Heart right ventricle (tissue), 16 donors: Measurements from ENCODE around the gene PUM1. TPM values are rescaled to one million over a fixed set of nuclear protein-coding genes. Genes with fewer than 3 reads are reported as not detected.
A peak's percentile ranks its signal among the peaks of the same experiment; 100 is the strongest.

Experiments
- ATAC-seq, 8 donors: fragments of 200-7000 bp; cut with Tn5 transposase; one replicate each; pipeline ENCODE4 v1.9.1; 2020; ENCODE audit warnings: mild to moderate bottlenecking in 8 of 8, moderate library complexity in 8 of 8, moderate number of reproducible peaks in 1 of 8
- DNase-seq, 2 donors: peaks; one replicate each; pipeline ENCODE4 v3.0.0-alpha.2; 2020
- H3K27ac ChIP-seq, 10 donors: fragments of 200-600 bp; sonication (generic) in 2 of 10; one replicate each; pipeline versions ENCODE4 v1.5.0 to v1.8.0; 2020 to 2022; ENCODE audit warnings: mild to moderate bottlenecking in 3 of 10
- H3K27me3 ChIP-seq, 7 donors: fragments of 200-600 bp; one replicate each; pipeline ENCODE4 v1.8.0; 2021 to 2022; ENCODE audit warnings: mild to moderate bottlenecking in 2 of 7
- H3K36me3 ChIP-seq, 9 donors: fragments of 200-600 bp; sonication (generic) in 1 of 9; one replicate each; pipeline versions ENCODE4 v1.5.0 to v1.8.0; 2020 to 2022; ENCODE audit warnings: mild to moderate bottlenecking in 2 of 9
- H3K4me1 ChIP-seq, 9 donors: fragments of 200-600 bp; sonication (generic) in 1 of 9; one replicate each; pipeline versions ENCODE4 v1.5.0 to v1.8.0; 2020 to 2022; ENCODE audit warnings: mild to moderate bottlenecking in 4 of 9
- H3K4me3 ChIP-seq, 10 donors: fragments of 200-600 bp; sonication (generic) in 2 of 10; one replicate each; pipeline versions ENCODE4 v1.5.0 to v1.8.0; 2020 to 2022; ENCODE audit warnings: mild to moderate bottlenecking in 7 of 10, moderate library complexity in 2 of 10
- H3K9me3 ChIP-seq, 11 donors: fragments of 200-600 bp in 10 of 11; sonication (generic) in 2 of 11; one replicate each; pipeline versions ENCODE4 v1.5.0 to v1.8.0; 2013 to 2022; ENCODE audit warnings: mild to moderate bottlenecking in 2 of 11, control low read depth in 1 of 11, moderate library complexity in 1 of 11
- CTCF ChIP-seq, 9 donors: fragments of 200-600 bp; sonication (generic) in 2 of 9; IDR thresholded peaks; one replicate each; pipeline versions ENCODE4 v1.5.0 to v1.8.0; 2021 to 2022; ENCODE audit warnings: antibody characterized with exemption in 9 of 9, mild to moderate bottlenecking in 5 of 9, moderate library complexity in 1 of 9
- WGBS, 2 donors: extraction: QIAGEN DNeasy Blood & Tissue Kit; methylation state at CpG; one replicate each; pipeline ENCODE4 v1.1.7; 2013; ENCODE audit warnings: inconsistent platforms in 1 of 2; 5-methylcytosine and 5-hydroxymethylcytosine counted together
- intact Hi-C, 10 donors: fragments of 100-400 bp; cut with DNase I; formaldehyde crosslinking; loops; one replicate each; pipeline versions ENCODE4 v1.11.1 to v1.14.2; 2022
- polyA plus RNA-seq, 2 donors: library from polyadenylated mRNA; stranded (reverse); fragments of 200-250 nt; gene quantifications; one replicate each; pipeline ENCODE4 v1.2.3, GENCODE V29; 2013
- total RNA-seq, 10 donors: library from RNA; stranded (reverse); fragmentation: NEBNext Ultra II Directional in 3 of 10; extraction: Animal tissue kit (Norgen Biotek cat#: 25700) in 3 of 10; gene quantifications; one replicate each; pipeline versions ENCODE4 v1.2.1 to v1.2.4, GENCODE V29; 2021 to 2023
- donor health status: Arrhythmogenic right ventricular cardiomyopathy.
- donor health status: ischemic (EF 13 %, LVEDD 7.1; RV severe dilation, severe dysfunction).
- donor health status: healthy with polysubstance abuse.
- donor health status: DM: no; HTN: yes; CAD: no.
- donor health status: DM: no; HTN: no; CAD: no.
- donor health status: ischemic (EF 25% LVEDD 6.9; RV normal size, moderate dysfunction).
- donor health status: ischemic (EF 25% LVEDD 5.7; RV mildly dilated, moderate dysfunction).
- donor health status: healthy.
- donor health status: DM: yes; HTN: yes; CAD: no.
- donor health status: Ischemic cardiomyopathy.
- donor health status: ischemic (EF 35%, LVEDD 5.7; RV mildly dilated, moderate dysfunction).
- donor health status: nonischemic (EF 11% LVEDD 7.7; RV severe dilation, severe dysfunction).
- donor health status: DM: yes; HTN: yes; CAD: no.
- donor health status: PGD.
- donor health status: ischemic (EF 29% LVEDD 5.4; RV normal size, mild dysfunction).
- donor health status: nonischemic (EF 23%, LVEDD 6.1; RV moderate dilation, normal function).

Gene PUM1
- total and polyA plus RNA-seq, 12 donors, result 13.5 to 91.2 (median 81.0) TPM

DNA sequence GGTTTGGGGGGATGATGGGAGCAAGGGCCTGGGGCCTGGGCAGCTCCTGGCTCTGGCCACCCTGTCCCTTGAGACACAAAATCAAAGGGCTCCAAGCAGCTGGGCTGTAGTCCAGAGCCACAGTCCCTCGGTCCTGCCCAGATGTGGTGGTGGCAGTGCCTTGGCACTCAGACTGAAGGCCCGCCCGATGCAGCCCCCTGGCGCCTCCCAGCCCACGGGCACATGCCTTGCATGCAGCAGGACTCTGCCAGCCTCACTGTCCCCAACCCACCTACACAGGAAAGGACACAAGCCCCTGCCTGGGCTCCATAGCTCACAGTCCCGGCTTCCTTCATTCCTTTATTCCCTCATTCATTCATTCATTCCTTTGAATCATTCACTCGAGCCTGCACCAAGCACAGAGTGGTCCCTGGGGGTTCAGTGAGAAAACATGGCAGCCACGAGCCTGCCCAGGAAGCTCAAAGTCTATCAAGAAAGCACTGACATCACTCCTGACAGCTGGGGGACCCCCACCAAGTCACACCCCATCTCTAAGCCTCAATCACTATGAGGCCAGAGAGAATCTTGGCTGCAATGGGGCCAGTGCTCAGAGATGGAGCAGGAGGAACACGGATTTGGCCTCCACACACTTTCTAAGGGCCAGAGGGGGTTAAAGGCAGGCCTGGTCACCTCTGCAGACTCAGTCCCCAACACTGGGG, 162.8 kb downstream of the PUM1 start:
- Histone ChIP-seq H3K27me3 (peaks cover 0 to 12% (median 0%) of the 10 kb centered on the region in 7 donors), H3K27ac (peak overlapping the region; percentile 38 to 82 (median 72)), H3K36me3 (no peaks in the 10 kb centered on the region), H3K4me3 (no peak overlapping the region), H3K9me3 (no peaks in the 10 kb centered on the region), H3K4me1 (peaks cover 17 to 60% (median 40%) of the 10 kb centered on the region in 9 donors)
- DNase-seq (no peak), ATAC-seq (peak in 7 of 8 donors; percentile 14 to 39 (median 16))
- intact Hi-C loops, result loop anchor here in 1 of 10 donors (10.0 kb wide), 1 partner anchor 48 kb away; no protein-coding TSS in a partner anchor
- TF ChIP-seq CTCF (IDR thresholded peaks at IDR 0.05), result no peak
- 54 to 70% methylated on average over 9 of the region's 9 CpGs for WGBS, 2 donors

GRCh38 chr1:30901798-30902581, 163.5 kb downstream of the PUM1 start:
- ATAC-seq, result peak; percentile 43 to 88 (median 84)
- Histone ChIP-seq H3K27me3 (peaks cover 0 to 4% (median 0%) of the 10 kb centered on the region in 7 donors), H3K4me1 (peaks cover 16 to 53% (median 35%) of the 10 kb centered on the region in 9 donors), H3K9me3 (no peaks in the 10 kb centered on the region), H3K4me3 (no peak overlapping the region), H3K27ac (peak overlapping the region; percentile 38 to 82 (median 72)), H3K36me3 (no peaks in the 10 kb centered on the region)
- TF ChIP-seq CTCF (IDR thresholded peaks at IDR 0.05), result no peak
- 49 to 61% methylated on average over 11 of the region's 11 CpGs for WGBS, 2 donors
- peak; percentile 64 to 71 for DNase-seq
- intact Hi-C loops, result loop anchor here in 1 of 10 donors (10.0 kb wide), 1 partner anchor 47 kb away; no protein-coding TSS in a partner anchor

GRCh38 chr1:30900931-30901560, 164.5 kb downstream of the PUM1 start:
- peak in 1 of 8 donors; percentile 14 for ATAC-seq
- H3K4me1 ChIP-seq, result peaks cover 12 to 49% (median 27%) of the 10 kb centered on the region in 9 donors
- intact Hi-C loops, result loop anchor here in 1 of 10 donors (10.0 kb wide), 1 partner anchor 46 kb away; no protein-coding TSS in a partner anchor

More at GRCh38 chr1:30900931-30901560, 164.5 kb downstream of the PUM1 start:
- Histone ChIP-seq H3K9me3 (no peaks in the 10 kb centered on the region), H3K4me3 (no peak overlapping the region), H3K36me3 (no peaks in the 10 kb centered on the region), H3K27me3 (no peaks in the 10 kb centered on the region), H3K27ac (peak overlapping the region in 7 of 10 donors; percentile 1 to 82 (median 71))
- WGBS, 2 donors, result 73 to 78% methylated on average over 3 of the region's 3 CpGs
- no peak for DNase-seq
- TF ChIP-seq CTCF (IDR thresholded peaks at IDR 0.05), result no peak
